ENCODE measurements around the gene SH3D19. TPM values are rescaled to one million over a fixed set of nuclear protein-coding genes. Genes with fewer than 3 reads are reported as not detected.

SH3D19 gene
- total RNA-seq, 4 donors from 2014 or later: 117 to 200 (median 168) TPM

- Histone ChIP-seq H3K4me3 (no peak overlapping the region), H3K4me1 (peaks cover 0 to 92% (median 28%) of the 10 kb centered on the region in 3 donors), H3K9me3 (no peaks in the 10 kb centered on the region), H3K27me3 (no peaks in the 10 kb centered on the region), H3K36me3 (no peaks in the 10 kb centered on the region), H3K27ac (peak overlapping the region in 3 of 4 donors; percentile 49 to 75 (median 59))
- ATAC-seq: no peak
- TF ChIP-seq CTCF (IDR thresholded peaks at IDR 0.05): no peak
- no peak for TF ChIP-seq POLR2AphosphoS5 (IDR thresholded peaks at IDR 0.05)
- TF ChIP-seq EP300 (IDR thresholded peaks at IDR 0.05): no peak
- no peak for TF ChIP-seq POLR2A (IDR thresholded peaks at IDR 0.05)
- WGBS, 2 donors (ENCODE audit: low coverage in 1 of 2): 76 to 78% methylated on average over 2 of the region's 2 CpGs
Measured at GRCh38 chr4:151202381-151202780, 123.0 kb downstream of the SH3D19 start.

- Histone ChIP-seq H3K27me3 (no peaks in the 10 kb centered on the region), H3K27ac (peak overlapping the region; percentile 51 to 65 (median 60)), H3K4me3 (no peak overlapping the region), H3K4me1 (peaks cover 4 to 78% (median 11%) of the 10 kb centered on the region in 3 donors), H3K9me3 (no peaks in the 10 kb centered on the region), H3K36me3 (no peaks in the 10 kb centered on the region)
- 61 to 65% methylated on average over 5 to 6 of the region's 6 CpGs for WGBS, 2 donors (ENCODE audit: low coverage in 1 of 2)
- peak; percentile 20 for ATAC-seq
- TF ChIP-seq POLR2A (IDR thresholded peaks at IDR 0.05) (no peak), POLR2AphosphoS5 (IDR thresholded peaks at IDR 0.05) (no peak), CTCF (IDR thresholded peaks at IDR 0.05) (no peak), EP300 (IDR thresholded peaks at IDR 0.05) (no peak)
Measured at GRCh38 chr4:151199319-151200190, 125.8 kb downstream of the SH3D19 start.

- no peaks in the 10 kb centered on the region for H3K27me3 ChIP-seq
- no peaks in the 10 kb centered on the region for H3K9me3 ChIP-seq
- TF ChIP-seq POLR2AphosphoS5 (IDR thresholded peaks at IDR 0.05) (no peak), CTCF (IDR thresholded peaks at IDR 0.05) (no peak), POLR2A (IDR thresholded peaks at IDR 0.05) (no peak), EP300 (IDR thresholded peaks at IDR 0.05) (no peak)
- H3K36me3 ChIP-seq: no peaks in the 10 kb centered on the region
- H3K27ac ChIP-seq: peak overlapping the region; percentile 51 to 65 (median 60)
- ATAC-seq: peak; percentile 24
- peaks cover 4 to 71% (median 11%) of the 10 kb centered on the region in 3 donors for H3K4me1 ChIP-seq
- 25 to 34% methylated on average over 3 of the region's 3 CpGs for WGBS, 2 donors (ENCODE audit: low coverage in 1 of 2)
- no peak overlapping the region for H3K4me3 ChIP-seq
Measured at GRCh38 chr4:151198748-151199147, 126.7 kb downstream of the SH3D19 start.

- H3K36me3 ChIP-seq: no peaks in the 10 kb centered on the region
- H3K27ac ChIP-seq: peak overlapping the region in 3 of 4 donors; percentile 38 to 76 (median 60)
- H3K4me3 ChIP-seq: peak overlapping the region in 1 of 2 donors; percentile 10
- TF ChIP-seq POLR2AphosphoS5 (IDR thresholded peaks at IDR 0.05) (peak; percentile 54), CTCF (IDR thresholded peaks at IDR 0.05) (no peak)
- H3K9me3 ChIP-seq: no peaks in the 10 kb centered on the region
- ATAC-seq: peak; percentile 91
- WGBS, 2 donors (ENCODE audit: low coverage in 1 of 2): 41 to 42% methylated on average over 5 to 6 of the region's 6 CpGs
- H3K27me3 ChIP-seq: no peaks in the 10 kb centered on the region
- H3K4me1 ChIP-seq: peaks cover 4 to 67% (median 4%) of the 10 kb centered on the region in 3 donors
Measured at GRCh38 chr4:151197247-151197646, 128.2 kb downstream of the SH3D19 start.

GRCh38 chr4:151195801-151196200 is 129.6 kb downstream of the SH3D19 start:
- TF ChIP-seq CTCF (IDR thresholded peaks at IDR 0.05) (no peak), POLR2AphosphoS5 (IDR thresholded peaks at IDR 0.05) (no peak), EP300 (IDR thresholded peaks at IDR 0.05) (no peak), POLR2A (IDR thresholded peaks at IDR 0.05) (no peak)
- H3K4me1 ChIP-seq: peaks cover 4 to 54% (median 4%) of the 10 kb centered on the region in 3 donors
- ATAC-seq: no peak

More at GRCh38 chr4:151195801-151196200, 129.6 kb downstream of the SH3D19 start:
- no peaks in the 10 kb centered on the region for H3K27me3 ChIP-seq
- no peaks in the 10 kb centered on the region for H3K9me3 ChIP-seq
- H3K4me3 ChIP-seq: no peak overlapping the region
- peak overlapping the region in 2 of 4 donors; percentile 60 to 76 for H3K27ac ChIP-seq
- no peaks in the 10 kb centered on the region for H3K36me3 ChIP-seq
- WGBS, 2 donors (ENCODE audit: low coverage in 1 of 2): 21 to 22% methylated on average over 5 of the region's 5 CpGs

All from gastroesophageal sphincter (tissue), 4 donors.